Calu3 (cell line): ENCODE results near the gene AAK1. TPM values are rescaled to one million over a fixed set of nuclear protein-coding genes. Genes with fewer than 3 reads are reported as not detected.

Experiments
- BruUV-seq: library from RNA; stranded (reverse); fragments of 400-500 nt; replicated peaks from 2 replicates; lab custom pipeline; 2021; lab: Mats Ljungman, UMichigan
- CTCF ChIA-PET: fragments of 300-600 bp; sonication (Branson Sonifier 250); formaldehyde crosslinking; loops from one replicate; lab custom pipeline; 2022; ENCODE audit warnings: antibody characterized with exemption; lab: Charles Lee
- DNase-seq: peaks from one replicate; pipeline ENCODE4 v3.0.0; 2022
- H3K27ac Mint-ChIP-seq: one replicate; pipeline ENCODE4 v1.8.0; 2022; ENCODE audit warnings: mixed read lengths; ENCODE audit not compliant: unreplicated experiment
- H3K27me3 Mint-ChIP-seq: one replicate; pipeline ENCODE4 v1.8.0; 2022; ENCODE audit warnings: mixed read lengths; ENCODE audit not compliant: unreplicated experiment
- H3K36me3 Mint-ChIP-seq: one replicate; pipeline ENCODE4 v1.8.0; 2022; ENCODE audit warnings: mild to moderate bottlenecking, moderate library complexity, mixed read lengths; ENCODE audit not compliant: insufficient read depth, unreplicated experiment
- H3K4me1 Mint-ChIP-seq: one replicate; pipeline ENCODE4 v1.8.0; 2022; ENCODE audit warnings: mild to moderate bottlenecking, low read depth, mixed read lengths; ENCODE audit not compliant: unreplicated experiment
- H3K4me3 Mint-ChIP-seq: one replicate; pipeline ENCODE4 v1.8.0; 2022; ENCODE audit warnings: mild to moderate bottlenecking, low read depth, moderate library complexity, mixed read lengths; ENCODE audit not compliant: unreplicated experiment
- H3K9me3 Mint-ChIP-seq: one replicate; pipeline ENCODE4 v1.8.0; 2022; ENCODE audit warnings: low read depth, mixed read lengths; ENCODE audit not compliant: unreplicated experiment
- intact Hi-C: fragments of 100-400 bp; cut with micrococcal nuclease; formaldehyde crosslinking; loops from one replicate; pipeline ENCODE4 v1.10.0; 2022; ENCODE audit not compliant: unreplicated experiment
- total RNA-seq: library from RNA; stranded (reverse); gene quantifications from 2 replicates; pipeline ENCODE4 v1.2.3, GENCODE V29; 2022
- TF ChIP-seq, protein P1 (sequence below): fragments of 200-600 bp; IDR thresholded peaks from one replicate; pipeline ENCODE4 v1.8.0; 2022; ENCODE audit warnings: antibody characterized with exemption; ENCODE audit not compliant: unreplicated experiment

The AAK1 gene
- total RNA-seq, 1 experiment from 2014 or later = 46.7 TPM

DNA sequence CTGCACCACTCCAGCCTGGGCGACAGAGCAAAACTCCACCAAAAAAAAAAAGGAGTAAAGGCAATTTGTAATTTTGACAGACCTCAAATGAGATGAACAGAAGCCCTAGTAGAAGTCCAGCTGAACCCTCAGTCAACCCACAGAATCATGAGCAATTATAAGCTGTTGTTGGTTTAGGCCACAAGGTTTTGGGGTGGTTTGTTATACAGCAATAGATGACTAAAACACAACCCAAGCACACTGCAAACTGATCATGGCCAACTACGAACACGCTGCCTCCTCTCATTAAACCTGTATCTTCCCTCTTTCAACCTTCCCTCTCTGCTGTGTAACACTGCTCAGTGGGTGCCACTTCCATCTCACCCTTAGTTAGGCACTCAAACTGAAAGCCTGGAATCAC is 22.1 kb downstream of the AAK1 start:
- DNase-seq = no peak
- TF ChIP-seq, protein P1, sequence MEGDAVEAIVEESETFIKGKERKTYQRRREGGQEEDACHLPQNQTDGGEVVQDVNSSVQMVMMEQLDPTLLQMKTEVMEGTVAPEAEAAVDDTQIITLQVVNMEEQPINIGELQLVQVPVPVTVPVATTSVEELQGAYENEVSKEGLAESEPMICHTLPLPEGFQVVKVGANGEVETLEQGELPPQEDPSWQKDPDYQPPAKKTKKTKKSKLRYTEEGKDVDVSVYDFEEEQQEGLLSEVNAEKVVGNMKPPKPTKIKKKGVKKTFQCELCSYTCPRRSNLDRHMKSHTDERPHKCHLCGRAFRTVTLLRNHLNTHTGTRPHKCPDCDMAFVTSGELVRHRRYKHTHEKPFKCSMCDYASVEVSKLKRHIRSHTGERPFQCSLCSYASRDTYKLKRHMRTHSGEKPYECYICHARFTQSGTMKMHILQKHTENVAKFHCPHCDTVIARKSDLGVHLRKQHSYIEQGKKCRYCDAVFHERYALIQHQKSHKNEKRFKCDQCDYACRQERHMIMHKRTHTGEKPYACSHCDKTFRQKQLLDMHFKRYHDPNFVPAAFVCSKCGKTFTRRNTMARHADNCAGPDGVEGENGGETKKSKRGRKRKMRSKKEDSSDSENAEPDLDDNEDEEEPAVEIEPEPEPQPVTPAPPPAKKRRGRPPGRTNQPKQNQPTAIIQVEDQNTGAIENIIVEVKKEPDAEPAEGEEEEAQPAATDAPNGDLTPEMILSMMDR = no peak
- no peaks in the 10 kb centered on the region for H3K27me3 Mint-ChIP-seq
- intact Hi-C loops = no loop called here
- H3K27ac Mint-ChIP-seq = no peak overlapping the region
- peaks cover 6% of the 10 kb centered on the region for H3K36me3 Mint-ChIP-seq
- CTCF ChIA-PET = no interaction called here
- peaks cover 2% of the 10 kb centered on the region for H3K9me3 Mint-ChIP-seq
- no peaks in the 10 kb centered on the region for H3K4me1 Mint-ChIP-seq
- no peak overlapping the region for H3K4me3 Mint-ChIP-seq
- BruUV-seq = no TSS peak

- BruUV-seq = no TSS peak
- H3K27ac Mint-ChIP-seq = no peak overlapping the region
- CTCF ChIA-PET = no interaction called here
- DNase-seq = no peak
- H3K36me3 Mint-ChIP-seq = peaks cover 7% of the 10 kb centered on the region
- TF ChIP-seq, protein P1 = no peak
- H3K27me3 Mint-ChIP-seq = no peaks in the 10 kb centered on the region
- intact Hi-C loops = no loop called here
- H3K4me3 Mint-ChIP-seq = no peak overlapping the region
- H3K9me3 Mint-ChIP-seq = peaks cover 2% of the 10 kb centered on the region
- H3K4me1 Mint-ChIP-seq = no peaks in the 10 kb centered on the region
These were observed 22.7 kb downstream of the AAK1 start for GRCh38 chr2:69620870-69621269.

GRCh38 chr2:69619725-69620124 is 23.8 kb downstream of the AAK1 start:
- Mint-ChIP-seq H3K27me3 (no peaks in the 10 kb centered on the region), H3K4me3 (no peak overlapping the region), H3K27ac (no peak overlapping the region), H3K36me3 (peaks cover 7% of the 10 kb centered on the region), H3K9me3 (peaks cover 2% of the 10 kb centered on the region), H3K4me1 (peaks cover 11% of the 10 kb centered on the region)
- CTCF ChIA-PET = no interaction called here
- DNase-seq = no peak
- TF ChIP-seq, protein P1 = no peak
- intact Hi-C loops = no loop called here
- BruUV-seq = no TSS peak

GRCh38 chr2:69618362-69618761 is 25.2 kb downstream of the AAK1 start:
- TF ChIP-seq, protein P1 = no peak
- CTCF ChIA-PET = no interaction called here
- no TSS peak for BruUV-seq
- intact Hi-C loops = no loop called here
- DNase-seq = no peak
- H3K4me3 Mint-ChIP-seq = no peak overlapping the region
- peaks cover 13% of the 10 kb centered on the region for H3K4me1 Mint-ChIP-seq
- peaks cover 2% of the 10 kb centered on the region for H3K9me3 Mint-ChIP-seq
- H3K36me3 Mint-ChIP-seq = peaks cover 7% of the 10 kb centered on the region
- no peaks in the 10 kb centered on the region for H3K27me3 Mint-ChIP-seq
- no peak overlapping the region for H3K27ac Mint-ChIP-seq
